MM.1S (cell line): ENCODE measurements around the gene MEGF8.

Source experiments
- DNase-seq: peaks from one replicate; pipeline ENCODE4 v3.0.0-alpha.2; 2015
- H2AFZ ChIP-seq: fragments of 300-600 bp; sonication (generic); 2 replicates; pipeline ENCODE4 v1.6.0; 2016; ENCODE audit warnings: antibody characterized with exemption, low read length
- H3F3A ChIP-seq: fragments of 300-600 bp; sonication (generic); 2 replicates; pipeline ENCODE4 v1.6.1; 2016; ENCODE audit warnings: mild to moderate bottlenecking, antibody characterized with exemption, low read length, moderate library complexity, mixed read lengths; ENCODE audit not compliant: insufficient read depth
- H3K27ac ChIP-seq: fragments of 300-600 bp; sonication (generic); 2 replicates; pipeline ENCODE4 v1.5.1; 2016; ENCODE audit warnings: mild to moderate bottlenecking, low read length
- H3K27me3 ChIP-seq: fragments of 300-600 bp; sonication (generic); replicated peaks from 2 replicates; pipeline ENCODE4 v1.6.0; 2016; ENCODE audit warnings: low read length; ENCODE audit not compliant: insufficient read depth
- H3K36me3 ChIP-seq: fragments of 300-600 bp; sonication (generic); replicated peaks from 2 replicates; pipeline ENCODE4 v1.6.1; 2016; ENCODE audit warnings: mild to moderate bottlenecking, low read length, mixed read lengths; ENCODE audit not compliant: insufficient read depth
- H3K4me1 ChIP-seq: fragments of 300-600 bp; sonication (generic); 2 replicates; pipeline ENCODE4 v1.6.1; 2016; ENCODE audit warnings: low read length, mixed read lengths
- H3K4me2 ChIP-seq: fragments of 300-600 bp; sonication (generic); 2 replicates; pipeline ENCODE4 v1.6.0; 2016; ENCODE audit warnings: low read depth, low read length
- H3K4me3 ChIP-seq: fragments of 300-600 bp; sonication (generic); 2 replicates; pipeline ENCODE4 v1.5.1; 2016; ENCODE audit warnings: low read length, mixed read lengths
- H3K79me2 ChIP-seq: fragments of 300-600 bp; sonication (generic); 2 replicates; pipeline ENCODE4 v1.6.1; 2016; ENCODE audit warnings: mixed run types, low read length, mixed read lengths
- H3K9ac ChIP-seq: fragments of 300-600 bp; sonication (generic); 2 replicates; pipeline ENCODE4 v1.6.1; 2016; ENCODE audit warnings: low read length, mixed read lengths
- H3K9me2 ChIP-seq: fragments of 300-600 bp; sonication (generic); replicated peaks from 2 replicates; pipeline ENCODE4 v1.6.1; 2016; ENCODE audit warnings: mild to moderate bottlenecking, low read length, mixed read lengths; ENCODE audit not compliant: insufficient read depth
- H3K9me3 ChIP-seq: fragments of 300-600 bp; sonication (generic); replicated peaks from 2 replicates; pipeline ENCODE4 v1.6.1; 2016; ENCODE audit warnings: mild to moderate bottlenecking, low read length, mixed read lengths; ENCODE audit not compliant: insufficient read depth
- H4K20me1 ChIP-seq: fragments of 300-600 bp; sonication (generic); 2 replicates; pipeline ENCODE4 v1.6.1; 2016; ENCODE audit warnings: mild to moderate bottlenecking, low read length, moderate library complexity, mixed read lengths; ENCODE audit not compliant: insufficient read depth
- CTCF ChIP-seq: fragments of 300-600 bp; sonication (generic); IDR thresholded peaks from 2 replicates; pipeline ENCODE4 v1.5.1; 2016; ENCODE audit warnings: antibody characterized with exemption, low read length, mixed read lengths
- EZH2 ChIP-seq: fragments of 300-600 bp; sonication (generic); optimal IDR thresholded peaks from 2 replicates; pipeline ENCODE3; 2017; ENCODE audit warnings: low read depth, mild to moderate bottlenecking, antibody characterized with exemption, low read length, mixed read lengths
- EZH2phosphoT487 ChIP-seq: fragments of 300-600 bp; sonication (generic); IDR thresholded peaks from 2 replicates; pipeline ENCODE4 v1.6.1; 2018; ENCODE audit warnings: antibody characterized with exemption, low read length

Gene MEGF8

GRCh38 chr19:42285988-42286348 lies 39.5 kb upstream of the MEGF8 start:
- no peak overlapping the region for H2AFZ ChIP-seq
- H3K9me2 ChIP-seq: no peaks in the 10 kb centered on the region
- TF ChIP-seq CTCF: no peak
- TF ChIP-seq EZH2phosphoT487: no peak
- no peak for TF ChIP-seq EZH2
- no peak for DNase-seq
- peaks cover 13% of the 10 kb centered on the region for H3K4me1 ChIP-seq
- H3K9me3 ChIP-seq: no peaks in the 10 kb centered on the region
- H3K27ac ChIP-seq: no peak overlapping the region
- no peaks in the 10 kb centered on the region for H4K20me1 ChIP-seq
- H3K79me2 ChIP-seq: peaks cover 19% of the 10 kb centered on the region
- no peak overlapping the region for H3K4me3 ChIP-seq
- H3K4me2 ChIP-seq: no peak overlapping the region
- peaks cover 9% of the 10 kb centered on the region; the same call in 1 of the 2 replicates for H3F3A ChIP-seq
- H3K36me3 ChIP-seq: no peaks in the 10 kb centered on the region
- no peak overlapping the region for H3K9ac ChIP-seq
- H3K27me3 ChIP-seq: no peaks in the 10 kb centered on the region

- no peak overlapping the region for H3K4me3 ChIP-seq
- no peak overlapping the region for H3K4me2 ChIP-seq
- peaks cover 13% of the 10 kb centered on the region for H3K4me1 ChIP-seq
Observed at GRCh38 chr19:42286349-42287016, 39.0 kb upstream of the MEGF8 start.

GRCh38 chr19:42287017-42287826 lies 38.2 kb upstream of the MEGF8 start:
- Histone ChIP-seq H3K9me3 (no peaks in the 10 kb centered on the region), H3K9me2 (no peaks in the 10 kb centered on the region), H3K27ac (no peak overlapping the region), H3K36me3 (no peaks in the 10 kb centered on the region), H3K9ac (no peak overlapping the region), H3K27me3 (no peaks in the 10 kb centered on the region), H3K4me2 (no peak overlapping the region), H2AFZ (no peak overlapping the region), H3K4me3 (no peak overlapping the region), H3K79me2 (peaks cover 19% of the 10 kb centered on the region), H3K4me1 (peaks cover 13% of the 10 kb centered on the region), H4K20me1 (no peaks in the 10 kb centered on the region), H3F3A (peaks cover 6% of the 10 kb centered on the region; the same call in 1 of the 2 replicates)
- TF ChIP-seq EZH2phosphoT487: no peak
- TF ChIP-seq EZH2: no peak
- no peak for TF ChIP-seq CTCF
- DNase-seq: no peak

More at GRCh38 chr19:42286349-42287016, 39.0 kb upstream of the MEGF8 start:
- Histone ChIP-seq H3K79me2 (peaks cover 19% of the 10 kb centered on the region), H4K20me1 (no peaks in the 10 kb centered on the region), H3K27ac (no peak overlapping the region), H3K9me3 (no peaks in the 10 kb centered on the region), H3K27me3 (no peaks in the 10 kb centered on the region), H2AFZ (no peak overlapping the region), H3K9ac (no peak overlapping the region), H3F3A (peaks cover 6% of the 10 kb centered on the region; the same call in 1 of the 2 replicates), H3K9me2 (no peaks in the 10 kb centered on the region), H3K36me3 (no peaks in the 10 kb centered on the region)
- no peak for DNase-seq
- TF ChIP-seq EZH2 (no peak), EZH2phosphoT487 (no peak), CTCF (no peak)
